Esophagus (tissue), 2 donors: ENCODE results near the gene ACADVL. TPM values are rescaled to one million over a fixed set of nuclear protein-coding genes. Genes with fewer than 3 reads are reported as not detected.

Experiments
- H3K27ac ChIP-seq, 2 donors: one replicate each; pipeline ENCODE4 v1.5.1; 2013; ENCODE audit warnings: low read depth in 2 of 2, mild to moderate bottlenecking in 2 of 2, inconsistent platforms in 1 of 2, low read length in 1 of 2, moderate library complexity in 1 of 2
- H3K27me3 ChIP-seq, 2 donors: one replicate each; pipeline ENCODE4 v1.6.1; 2013; ENCODE audit warnings: low read length in 2 of 2, control low read depth in 1 of 2, mild to moderate bottlenecking in 1 of 2; ENCODE audit not compliant: insufficient read depth in 2 of 2, control insufficient read depth in 1 of 2
- H3K36me3 ChIP-seq, 2 donors: one replicate each; pipeline ENCODE4 v1.6.1; 2013; ENCODE audit warnings: low read length in 1 of 2; ENCODE audit not compliant: control insufficient read depth in 2 of 2, insufficient read depth in 2 of 2
- H3K4me1 ChIP-seq, 2 donors: one replicate each; pipeline ENCODE4 v1.6.1; 2013; ENCODE audit warnings: low read length in 1 of 2; ENCODE audit not compliant: control insufficient read depth in 2 of 2, insufficient read depth in 2 of 2
- H3K4me3 ChIP-seq, 2 donors: one replicate each; pipeline ENCODE4 v1.5.1; 2013; ENCODE audit warnings: low read length in 2 of 2, mild to moderate bottlenecking in 2 of 2, low read depth in 1 of 2, moderate library complexity in 1 of 2
- H3K9me3 ChIP-seq, 2 donors: one replicate each; pipeline ENCODE4 v1.6.1; 2013; ENCODE audit warnings: mild to moderate bottlenecking in 2 of 2, low read depth in 1 of 2, low read length in 1 of 2, moderate library complexity in 1 of 2; ENCODE audit not compliant: control insufficient read depth in 2 of 2, insufficient read depth in 1 of 2
- WGBS, 2 donors: extraction: QIAGEN DNeasy Blood & Tissue Kit; methylation state at CpG; one replicate each; pipeline ENCODE4 v1.1.7; 2013; 5-methylcytosine and 5-hydroxymethylcytosine counted together
- polyA plus RNA-seq, 2 donors: library from polyadenylated mRNA; stranded (reverse); fragments of 200-250 nt; gene quantifications; one replicate each; pipeline ENCODE4 v1.2.3, GENCODE V29; 2013
- donor health status: healthy with polysubstance abuse.
- donor health status: Bipolar disorder and iron deficiency.

Gene ACADVL
- polyA plus RNA-seq, 2 donors = 484 to 979 TPM

DNA sequence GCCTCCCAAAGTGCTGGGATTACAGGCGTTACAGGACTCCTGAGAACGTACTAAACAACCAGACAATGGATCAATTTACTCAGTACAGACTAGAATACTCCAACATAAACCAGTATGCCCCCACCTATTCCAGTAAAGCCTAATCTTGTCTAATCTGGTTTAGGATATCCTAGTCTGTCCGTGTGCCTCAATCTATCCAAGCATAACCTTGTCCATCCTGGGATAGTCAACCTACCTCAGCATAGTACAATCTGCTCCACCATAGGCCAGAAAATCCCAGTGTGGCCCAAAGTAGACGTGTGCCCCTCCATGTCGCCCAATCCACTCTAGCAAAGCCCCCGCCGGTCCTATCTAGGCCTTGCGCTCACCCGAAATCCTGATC, 14.0 kb downstream of the ACADVL start:
- peaks cover 3 to 15% of the 10 kb centered on the region in 2 donors for H3K4me1 ChIP-seq

DNA sequence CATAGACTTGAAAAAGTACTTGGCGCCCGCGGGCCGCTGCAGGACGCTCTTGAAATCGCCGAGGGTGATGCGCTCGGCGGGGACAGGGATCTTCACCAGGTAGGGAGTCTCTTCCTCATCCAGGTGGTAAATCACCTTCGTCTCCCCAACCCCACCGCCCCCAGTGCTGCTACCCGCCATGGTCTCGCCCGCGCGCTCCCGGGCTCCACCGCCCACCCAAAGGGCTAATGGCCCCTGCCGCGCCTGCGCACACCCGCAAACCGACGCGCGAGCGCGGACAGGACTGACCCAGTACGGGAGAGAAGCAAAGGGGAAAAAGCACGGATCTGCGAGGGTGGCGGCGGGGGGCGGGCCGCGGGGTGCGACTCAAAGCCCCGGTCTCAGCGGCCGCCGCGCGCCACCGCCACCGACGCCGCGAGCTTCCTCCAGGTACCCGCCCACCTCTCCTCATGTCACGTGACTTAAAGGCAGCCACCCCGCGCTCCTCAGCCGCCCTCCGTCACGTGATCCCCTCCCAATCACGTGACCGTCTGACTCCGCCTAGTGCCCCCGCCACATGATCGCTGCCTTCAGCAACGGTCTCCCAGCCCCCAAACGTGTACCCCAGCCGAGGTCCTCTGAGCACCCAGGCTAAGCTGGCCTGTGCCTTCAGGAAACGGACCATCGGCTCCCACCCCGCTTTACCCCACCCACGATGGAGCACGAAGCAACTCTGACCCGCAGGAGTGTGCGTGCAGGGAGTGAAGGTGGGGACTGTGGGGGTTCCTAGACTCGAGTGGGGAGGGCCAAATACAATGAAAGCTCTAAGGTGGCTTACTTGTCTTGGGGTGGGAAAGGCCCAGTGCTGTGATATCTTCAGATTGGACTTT, 14.6 kb downstream of the ACADVL start, which contains the start of gene DVL2:
TSS of gene DVL2 (minus strand) at position 435 of the 869 bp plus-strand sequence. CDS start at position 180, 255 bp downstream.
- Histone ChIP-seq H3K27ac (peak within 1 kb of the TSS; percentile 82 to 95), H3K27me3 (no peaks in the 10 kb centered on the region), H3K9me3 (no peaks in the 10 kb centered on the region), H3K36me3 (peaks cover 2 to 19% of the 10 kb centered on the region in 2 donors), H3K4me1 (peaks cover 3 to 10% of the 10 kb centered on the region in 2 donors), H3K4me3 (peak within 1 kb of the TSS; percentile 64 to 82)
- 1% methylated on average over 66 to 72 of the region's 72 CpGs for WGBS, 2 donors

More for the DNA sequence above, 14.0 kb downstream of the ACADVL start:
- 0 to 1% methylated on average over 9 of the region's 9 CpGs for WGBS, 2 donors
- no peaks in the 10 kb centered on the region for H3K9me3 ChIP-seq
- H3K27me3 ChIP-seq = no peaks in the 10 kb centered on the region
- H3K4me3 ChIP-seq = peak overlapping the region; percentile 64 to 82
- peaks cover 2 to 25% of the 10 kb centered on the region in 2 donors for H3K36me3 ChIP-seq
- H3K27ac ChIP-seq = peak overlapping the region; percentile 82 to 95

DNA sequence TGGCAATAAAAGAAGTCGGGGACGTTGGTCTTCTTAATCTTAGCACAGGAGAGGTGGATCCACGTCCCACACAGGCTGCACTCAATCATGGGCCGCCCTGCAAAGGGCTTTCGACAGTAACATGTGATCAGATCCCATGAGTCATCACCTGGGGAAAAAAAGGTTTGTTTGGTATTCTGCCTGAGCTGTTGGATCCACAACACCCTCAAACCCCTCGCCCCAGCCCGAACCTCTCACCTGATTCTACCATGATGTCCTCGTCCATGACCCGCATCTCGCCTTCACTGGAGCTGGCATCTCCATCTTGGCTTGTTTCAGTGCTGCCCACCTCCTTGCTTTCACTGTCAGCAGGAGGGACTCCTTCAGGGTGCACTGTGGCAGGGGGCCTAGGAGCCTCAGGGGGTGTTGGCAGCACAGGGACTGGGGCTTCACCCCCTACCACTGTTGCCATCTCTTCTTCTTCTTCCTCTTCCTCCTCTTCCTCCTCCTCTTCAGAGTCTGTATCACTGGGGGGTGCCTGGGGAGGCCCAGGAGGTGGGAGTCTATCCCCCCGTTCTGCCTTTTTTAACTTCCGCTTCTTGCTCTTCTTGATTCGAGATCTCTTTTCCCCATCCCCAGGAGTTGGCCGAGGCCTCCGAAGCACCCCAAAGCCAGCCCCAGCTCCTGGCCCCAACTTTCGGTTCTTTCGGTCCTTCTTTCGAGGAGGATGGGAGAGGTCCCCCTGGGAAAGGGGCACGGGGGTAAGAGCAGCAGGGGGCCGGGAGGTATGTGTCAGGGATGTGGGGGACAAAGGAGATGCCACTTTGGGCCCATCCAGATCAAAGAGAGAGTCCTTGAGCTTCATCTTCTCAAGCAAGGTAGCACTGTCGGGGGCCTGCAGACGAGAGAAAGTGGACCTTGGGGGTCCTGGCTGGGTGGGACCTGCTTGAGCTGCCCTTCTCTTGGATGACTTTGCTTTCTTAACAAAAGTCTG, 16.2 kb downstream of the ACADVL start:
- no peaks in the 10 kb centered on the region for H3K9me3 ChIP-seq
- H3K27ac ChIP-seq = peak overlapping the region in 1 of 2 donors; percentile 56
- 71 to 76% methylated on average over 22 of the region's 22 CpGs for WGBS, 2 donors
- peaks cover 0 to 7% of the 10 kb centered on the region in 2 donors for H3K4me1 ChIP-seq
- H3K36me3 ChIP-seq = peaks cover 4 to 10% of the 10 kb centered on the region in 2 donors
- no peak overlapping the region for H3K4me3 ChIP-seq
- no peaks in the 10 kb centered on the region for H3K27me3 ChIP-seq

DNA sequence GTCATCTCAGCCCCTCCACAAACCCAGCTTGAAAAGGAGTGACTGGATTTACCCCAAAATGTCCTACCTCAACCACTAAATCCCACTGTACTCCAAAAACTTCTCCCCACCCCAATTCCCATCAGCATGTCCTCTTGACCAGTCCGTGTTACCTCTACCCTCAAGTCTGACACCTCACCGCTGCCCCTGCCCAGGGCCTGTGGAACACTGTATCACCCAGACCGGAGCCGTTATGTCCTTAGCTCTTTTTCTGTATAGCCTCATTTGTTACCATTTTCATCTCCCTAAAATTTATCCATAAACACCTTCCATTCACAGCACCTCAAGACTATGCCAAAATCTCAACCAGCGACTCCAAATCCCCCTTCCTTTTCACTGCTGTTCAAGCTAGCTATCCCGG, 17.1 kb downstream of the ACADVL start:
- no peak overlapping the region for H3K4me3 ChIP-seq
- peaks cover 0 to 11% of the 10 kb centered on the region in 2 donors for H3K4me1 ChIP-seq

DNA sequence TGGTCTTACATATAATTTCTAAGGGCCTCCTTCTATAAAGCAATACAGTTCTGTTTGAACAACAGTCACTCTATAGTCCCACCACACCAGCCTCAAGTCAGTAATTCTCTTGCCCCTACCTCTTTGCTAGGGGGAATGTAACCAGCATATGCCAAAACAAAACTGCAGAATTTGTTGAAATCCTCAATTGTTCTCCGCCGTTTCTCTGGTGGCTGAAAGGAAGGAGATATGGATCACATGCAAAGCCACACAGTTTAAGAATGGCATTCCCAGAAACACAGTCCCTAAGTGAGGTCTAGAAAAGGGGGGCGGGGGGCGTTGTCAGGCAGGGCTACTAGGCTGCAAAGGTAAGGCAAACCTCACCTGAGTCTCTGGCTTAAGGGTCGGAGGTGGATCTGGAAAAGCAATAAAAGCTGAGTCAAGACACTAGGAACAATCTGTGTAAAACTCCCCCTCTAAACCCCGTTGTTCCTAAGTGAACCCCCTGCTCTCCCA, 17.6 kb downstream of the ACADVL start:
- Histone ChIP-seq H3K36me3 (peaks cover 4 to 10% of the 10 kb centered on the region in 2 donors), H3K27me3 (no peaks in the 10 kb centered on the region), H3K27ac (peak overlapping the region; percentile 95 to 98), H3K9me3 (no peaks in the 10 kb centered on the region), H3K4me1 (peaks cover 0 to 11% of the 10 kb centered on the region in 2 donors), H3K4me3 (peak overlapping the region; percentile 86 to 87)
- WGBS, 2 donors = 17 to 22% methylated on average over 6 of the region's 6 CpGs

More for the DNA sequence above, 17.1 kb downstream of the ACADVL start:
- H3K27me3 ChIP-seq = no peaks in the 10 kb centered on the region
- H3K27ac ChIP-seq = peak overlapping the region; percentile 95 to 98
- H3K36me3 ChIP-seq = peaks cover 4 to 10% of the 10 kb centered on the region in 2 donors
- WGBS, 2 donors = 81 to 83% methylated on average over 6 of the region's 6 CpGs
- H3K9me3 ChIP-seq = no peaks in the 10 kb centered on the region

DNA sequence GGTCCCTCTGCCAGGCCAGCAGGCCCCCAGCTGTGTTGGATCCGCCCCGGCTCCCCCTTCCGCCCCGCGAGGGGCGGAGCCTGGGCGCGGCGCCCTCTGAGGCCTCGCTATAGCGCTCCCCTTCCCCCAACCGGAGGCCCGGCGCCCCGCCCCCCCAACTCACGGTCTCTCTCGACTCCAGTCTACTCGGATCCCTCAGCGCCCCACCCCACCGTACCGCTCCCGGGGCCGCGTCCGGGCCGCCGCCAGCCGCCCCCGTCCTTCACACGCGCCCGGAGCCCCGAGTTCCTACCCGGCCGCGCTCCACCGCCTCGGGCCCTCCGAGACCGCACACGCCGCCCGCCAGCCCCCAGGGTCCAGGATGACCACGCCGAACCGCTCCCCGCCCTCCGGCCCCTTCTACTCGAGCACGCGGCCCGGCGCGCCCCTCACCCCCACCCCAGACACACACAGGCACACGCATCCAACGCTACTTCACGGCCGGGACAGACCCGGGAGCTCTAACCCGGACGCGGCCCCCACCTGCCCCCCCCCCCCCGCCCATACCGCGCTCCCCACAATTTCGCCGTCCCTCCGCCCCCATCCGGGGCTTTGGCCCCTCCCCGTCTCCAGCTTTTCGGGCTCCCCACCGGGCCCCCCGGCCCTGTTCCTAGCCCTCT, 18.2 kb downstream of the ACADVL start:
- H3K9me3 ChIP-seq = no peaks in the 10 kb centered on the region
- H3K4me3 ChIP-seq = peak overlapping the region; percentile 86 to 87
- 1% methylated on average over 49 to 72 of the region's 73 CpGs for WGBS, 2 donors
- peaks cover 0 to 11% of the 10 kb centered on the region in 2 donors for H3K4me1 ChIP-seq
- H3K27me3 ChIP-seq = no peaks in the 10 kb centered on the region
- peaks cover 4 to 10% of the 10 kb centered on the region in 2 donors for H3K36me3 ChIP-seq
- peak overlapping the region; percentile 95 to 98 for H3K27ac ChIP-seq

DNA sequence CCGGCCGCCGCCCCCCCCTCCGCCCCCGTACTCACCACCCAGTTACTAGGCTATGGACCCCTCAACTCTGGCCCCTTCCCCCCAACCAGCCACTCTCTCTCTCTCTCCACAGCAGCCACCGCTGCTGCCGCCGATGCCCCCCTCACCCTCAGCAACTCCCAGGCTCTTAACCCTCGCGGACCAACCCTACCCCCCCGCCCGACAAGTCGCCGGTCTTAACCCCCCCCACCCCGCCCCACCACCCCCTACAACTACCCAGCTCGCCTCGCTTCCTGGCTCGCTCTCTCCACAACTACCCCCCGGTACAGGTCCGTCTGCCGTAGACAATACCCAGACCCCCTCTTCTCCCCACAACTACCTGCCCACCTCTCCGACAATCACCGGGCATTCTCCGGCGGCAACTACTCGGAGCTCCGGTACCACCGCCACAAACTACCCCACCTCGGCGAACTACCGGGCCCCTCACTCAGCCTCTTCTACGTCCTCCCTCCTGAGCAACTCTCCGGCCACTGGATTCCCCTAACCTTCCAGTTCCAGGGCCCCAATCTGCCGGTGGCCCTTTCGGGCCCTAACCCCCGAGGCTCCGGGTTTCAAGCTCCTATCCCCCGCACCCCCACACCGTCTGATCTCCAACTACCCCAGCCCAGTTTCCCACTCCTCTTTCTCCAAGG, 18.8 kb downstream of the ACADVL start:
- Histone ChIP-seq H3K9me3 (no peaks in the 10 kb centered on the region), H3K4me1 (peaks cover 0 to 14% of the 10 kb centered on the region in 2 donors), H3K27me3 (no peaks in the 10 kb centered on the region), H3K4me3 (peak overlapping the region; percentile 86 to 87), H3K27ac (peak overlapping the region; percentile 95 to 98), H3K36me3 (peaks cover 4 to 10% of the 10 kb centered on the region in 2 donors)
- WGBS, 2 donors = 1% methylated on average over 34 to 38 of the region's 39 CpGs

DNA sequence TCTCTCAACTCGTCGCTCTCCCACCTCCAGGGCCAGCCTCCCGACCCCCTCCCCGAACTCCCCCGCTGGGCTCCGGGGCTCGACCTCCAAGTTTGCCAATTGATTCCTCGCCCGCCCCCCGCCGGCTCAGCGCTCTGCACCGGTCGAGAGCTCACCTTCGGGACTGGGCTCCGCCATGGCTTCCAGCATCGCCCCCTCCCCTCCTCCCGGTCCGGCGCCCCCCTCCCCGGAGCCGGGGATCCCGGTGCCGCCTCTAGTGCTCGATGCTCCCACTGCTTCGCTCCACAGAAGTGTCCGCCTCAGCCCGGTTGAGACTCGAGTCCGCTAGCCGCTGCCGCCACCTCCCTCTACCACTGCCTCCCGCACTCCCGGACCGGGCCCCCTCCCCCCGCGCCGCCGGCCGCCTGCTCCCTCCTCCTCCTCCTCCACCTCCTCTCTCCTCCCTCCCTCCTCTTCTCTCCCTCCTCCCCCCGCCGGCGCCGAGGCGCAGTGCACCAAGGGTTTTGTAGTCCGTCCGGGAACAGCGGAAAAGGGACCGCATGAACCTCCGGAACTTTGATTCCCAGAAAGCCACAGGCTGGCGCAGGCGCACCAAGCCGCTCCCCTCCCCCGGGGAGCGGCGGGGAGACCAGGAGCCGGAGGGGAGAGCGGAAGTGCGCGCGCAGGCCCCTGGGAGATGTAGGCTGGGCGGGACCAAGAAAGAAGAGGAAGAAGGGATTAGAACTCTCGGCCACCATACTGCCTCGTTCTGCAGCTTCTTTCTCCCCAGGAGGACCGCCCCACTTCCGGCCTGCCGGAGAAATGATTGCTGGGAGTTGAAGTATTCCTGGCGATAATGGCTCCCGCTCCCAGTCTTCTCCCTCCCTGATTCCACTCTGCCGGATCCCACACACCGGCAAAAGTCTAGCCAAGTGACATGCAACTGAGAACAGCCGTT, 19.6 kb downstream of the ACADVL start, which contains the start of gene PHF23:
TSS of gene PHF23 (minus strand) at position 367 of the 937 bp plus-strand sequence. CDS start at position 189, 178 bp downstream.
- peak within 1 kb of the TSS; percentile 86 to 87 for H3K4me3 ChIP-seq
- peak within 1 kb of the TSS; percentile 95 to 98 for H3K27ac ChIP-seq
- H3K36me3 ChIP-seq = peaks cover 4 to 10% of the 10 kb centered on the region in 2 donors
- WGBS, 2 donors = 0 to 1% methylated on average over 65 to 72 of the region's 72 CpGs
- peaks cover 0 to 14% of the 10 kb centered on the region in 2 donors for H3K4me1 ChIP-seq
- H3K9me3 ChIP-seq = no peaks in the 10 kb centered on the region
- no peaks in the 10 kb centered on the region for H3K27me3 ChIP-seq
